Karpas-422 (cell line): ENCODE data around the gene ZNF625. TPM values are rescaled to one million over a fixed set of nuclear protein-coding genes. Genes with fewer than 3 reads are reported as not detected.

Experiments used
- small RNA-seq: library from RNA; depleted of rRNA; stranded (forward); fragments of <200 nt; gene quantifications from one replicate; pipeline ENCODE3, GENCODE V24; 2014
- total RNA-seq: library from RNA; depleted of rRNA; stranded (reverse); fragments of >200 nt; shearing (Covaris generic); gene quantifications from 2 replicates; pipeline ENCODE4 v1.2.3, GENCODE V29; 2014; ENCODE audit warnings: low replicate concordance; rRNA removed

The ZNF625 gene
- total RNA-seq, 1 experiment from 2014 or later, result 9.7 TPM

Small RNAs within 50 kb of the gene (small RNA-seq; reads per million reads assigned to genes)
- not detected for gene RNA5SP467

Other genes with a start within 250 kb of the ZNF625 start
- 15.8 and 29.9 TPM in 2 replicates for gene ZNF700, start 231.6 kb downstream of the ZNF625 start, total RNA-seq
- 3.2 and 9.2 TPM in 2 replicates for gene ZNF763, start 191.7 kb downstream of the ZNF625 start, total RNA-seq
- 4.4 and 6.0 TPM in 2 replicates for gene ZNF433, start 121.1 kb downstream of the ZNF625 start, total RNA-seq
- 0.71 and 0.79 TPM in 2 replicates for gene ZNF878, start 103.8 kb downstream of the ZNF625 start, total RNA-seq
- 7.0 and 11.7 TPM in 2 replicates for gene ZNF844, start 92.0 kb downstream of the ZNF625 start, total RNA-seq
- 6.2 and 10.0 TPM in 2 replicates for gene ZNF20, start 16.4 kb downstream of the ZNF625 start, total RNA-seq
- gene ZNF136, start 6.4 kb upstream of the ZNF625 start, total RNA-seq, result 10.1 and 11.1 TPM in 2 replicates
- 12.6 and 14.1 TPM in 2 replicates for gene ZNF44, start 138.1 kb upstream of the ZNF625 start, total RNA-seq
- gene ZNF563, start 176.9 kb upstream of the ZNF625 start, total RNA-seq, result 4.7 and 6.2 TPM in 2 replicates
- gene ZNF442, start 208.9 kb upstream of the ZNF625 start, total RNA-seq, result 2.1 and 6.3 TPM in 2 replicates
- gene ZNF799, start 244.5 kb upstream of the ZNF625 start, total RNA-seq, result 5.1 TPM in 2 replicates